LNCaP clone FGC (cell line): ENCODE measurements around the gene NCF2.

Source experiments
- DNase-seq: peaks from one replicate; pipeline ENCODE4 v3.0.0-alpha.2; 2011; ENCODE audit warnings: low read depth
- H3K4me3 ChIP-seq: 2 replicates; pipeline ENCODE4 v1.5.1; 2011; ENCODE audit warnings: mild to moderate bottlenecking, low read depth, low read length, control low read depth
- CTCF ChIP-seq: IDR thresholded peaks from 2 replicates; pipeline ENCODE4 v1.5.1; 2012; ENCODE audit warnings: mild to moderate bottlenecking; ENCODE audit not compliant: control insufficient read depth, insufficient read depth; ENCODE audit errors: extremely low read depth

The NCF2 gene

DNA sequence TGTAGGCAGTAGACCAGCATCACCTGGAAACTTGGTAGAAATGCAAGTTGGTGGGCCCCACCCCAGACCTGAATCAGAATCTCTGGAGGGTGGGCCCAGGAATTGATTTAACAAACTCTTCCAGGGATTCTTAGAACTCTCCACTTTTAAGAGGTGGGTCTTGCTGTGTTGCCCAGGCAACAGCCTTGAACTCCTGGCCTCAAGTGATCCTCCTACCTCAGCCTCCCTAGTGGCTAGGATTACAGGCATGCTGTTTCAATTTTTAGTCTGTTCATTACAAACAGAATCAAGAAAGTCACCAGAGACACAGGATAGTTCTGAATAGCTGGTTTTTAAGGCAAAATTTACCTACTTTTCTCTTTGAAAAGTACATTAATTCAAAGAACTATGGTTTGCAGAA lies 31.2 kb downstream of the NCF2 start:
- no peak for DNase-seq
- H3K4me3 ChIP-seq: no peak overlapping the region
- TF ChIP-seq CTCF: no peak

DNA sequence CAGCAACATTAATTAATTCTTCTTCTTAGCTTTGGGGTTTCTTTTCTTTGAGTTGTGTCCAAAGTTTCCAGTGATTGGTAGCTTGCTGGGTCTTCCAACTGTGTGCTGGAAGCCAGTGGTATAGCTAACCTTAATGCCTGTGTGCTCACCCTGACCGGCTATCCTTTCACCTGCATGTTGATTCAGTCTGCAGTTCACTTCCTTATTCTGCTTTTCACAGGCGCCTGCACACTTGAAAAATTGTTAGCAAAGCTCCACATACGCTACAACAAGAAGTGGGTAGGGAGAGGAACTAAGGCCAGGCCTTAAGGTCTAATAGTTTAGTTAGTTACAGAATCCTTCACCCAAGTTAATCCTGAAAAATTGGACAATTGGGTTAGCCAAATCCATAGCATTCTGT lies 35.7 kb downstream of the NCF2 start:
- no peak for DNase-seq
- TF ChIP-seq CTCF: no peak
- H3K4me3 ChIP-seq: no peak overlapping the region

DNA sequence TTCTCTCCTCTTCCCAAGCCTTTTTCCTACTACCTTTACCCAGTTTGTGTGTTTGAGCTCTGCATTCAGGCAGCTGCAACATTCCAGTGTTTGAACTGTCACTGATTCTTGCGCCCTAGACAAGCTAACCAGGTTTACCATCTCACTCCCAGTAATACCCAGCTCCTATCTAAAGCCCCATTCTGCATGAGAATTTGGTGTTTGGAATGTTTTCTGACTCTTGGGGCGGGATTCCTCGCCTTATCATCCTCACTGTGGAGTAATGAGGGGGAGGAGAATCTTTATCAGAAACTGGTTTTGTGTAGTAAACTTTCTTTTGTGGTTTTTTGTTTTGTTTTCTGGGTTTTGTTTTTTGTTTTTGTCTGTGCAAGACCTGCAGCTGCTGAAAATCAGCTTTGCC lies 36.5 kb downstream of the NCF2 start:
- no peak for DNase-seq
- TF ChIP-seq CTCF: no peak
- no peak overlapping the region for H3K4me3 ChIP-seq

DNA sequence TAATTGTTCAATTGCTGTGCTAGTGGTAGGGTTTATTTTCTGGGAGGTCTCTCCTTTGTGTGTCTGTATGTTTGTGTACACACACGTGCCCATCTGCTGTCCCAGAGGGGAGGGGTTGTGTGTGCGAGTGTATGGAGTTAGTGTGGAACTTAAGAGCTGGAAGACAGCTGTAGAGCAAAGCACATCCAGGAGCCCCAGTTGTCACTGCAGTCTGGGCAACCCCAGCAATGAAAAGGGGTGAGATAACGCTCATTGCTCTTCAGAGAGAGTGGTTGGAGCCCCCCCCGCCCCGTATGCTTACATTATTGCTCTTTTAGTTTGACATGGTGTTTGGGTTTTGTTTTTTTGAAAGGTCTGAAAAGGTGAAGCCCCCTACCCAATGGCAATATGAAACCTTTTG lies 36.9 kb downstream of the NCF2 start:
- no peak for DNase-seq
- no peak overlapping the region for H3K4me3 ChIP-seq
- TF ChIP-seq CTCF: no peak

GRCh38 chr1:183552891-183553290 lies 37.4 kb downstream of the NCF2 start:
- TF ChIP-seq CTCF: no peak
- no peak for DNase-seq
- H3K4me3 ChIP-seq: no peak overlapping the region

GRCh38 chr1:183552441-183552840 lies 37.8 kb downstream of the NCF2 start:
- H3K4me3 ChIP-seq: no peak overlapping the region
- no peak for DNase-seq
- no peak for TF ChIP-seq CTCF

- no peak for DNase-seq
- H3K4me3 ChIP-seq: no peak overlapping the region
- TF ChIP-seq CTCF: no peak
These were observed 38.3 kb downstream of the NCF2 start for GRCh38 chr1:183551924-183552323.
